Measurements from ENCODE around the gene PPL. TPM values are rescaled to one million over a fixed set of nuclear protein-coding genes. Genes with fewer than 3 reads are reported as not detected.
"Not testable (repeated sequence)": the region's sequence is repeated elsewhere in the genome, so short reads cannot be mapped to it uniquely, and the experiment has no call there.

PPL gene
- total and polyA plus RNA-seq, 11 donors, result 4.3 to 23.8 (median 7.8) TPM

- intact Hi-C loops (cut with DNase I), result loop anchor here in 1 of 10 donors (10.0 kb wide), 1 partner anchor 56 kb away; no protein-coding TSS in a partner anchor
- no peak for TF ChIP-seq POLR2A (IDR thresholded peaks at IDR 0.05)
- TF ChIP-seq CTCF (IDR thresholded peaks at IDR 0.05), result no peak
- Histone ChIP-seq H3K4me1 (peaks cover 0 to 6% (median 0%) of the 10 kb centered on the region in 12 donors), H3K27me3 (peaks cover 0 to 5% (median 0%) of the 10 kb centered on the region in 9 donors), H3K4me3 (no peak overlapping the region), H3K36me3 (no peaks in the 10 kb centered on the region), H3K9me3 (no peaks in the 10 kb centered on the region), H3K27ac (peak overlapping the region in 2 of 12 donors; percentile 20 to 42)
- DNase-seq (no peak), ATAC-seq (no peak)
- 53 to 61% (median 54%) methylated on average over 13 of the region's 13 CpGs for WGBS, 4 donors
These were observed 32.0 kb upstream of the PPL start for GRCh38 chr16:4968879-4969483.

- H3K9me3 ChIP-seq, ATAC-seq, H3K27me3 ChIP-seq, DNase-seq, H3K36me3 ChIP-seq, H3K4me1 ChIP-seq, H3K4me3 ChIP-seq, H3K27ac ChIP-seq: not testable (repeated sequence)
- intact Hi-C loops (cut with DNase I), result loop anchor here in 1 of 10 donors (10.0 kb wide), 1 partner anchor 57 kb away; no protein-coding TSS in a partner anchor
- 92 to 95% (median 93%) methylated on average over 11 to 12 of the region's 12 CpGs for WGBS, 4 donors
These were observed 31.3 kb upstream of the PPL start for GRCh38 chr16:4968278-4968677.

GRCh38 chr16:4966736-4967453, 29.9 kb upstream of the PPL start:
- H3K36me3 ChIP-seq, result no peaks in the 10 kb centered on the region
- no peaks in the 10 kb centered on the region for H3K9me3 ChIP-seq
- TF ChIP-seq POLR2A (IDR thresholded peaks at IDR 0.05) (no peak), CTCF (IDR thresholded peaks at IDR 0.05) (no peak)
- ATAC-seq, result peak in 1 of 4 donors; percentile 24
- H3K4me1 ChIP-seq, result peaks cover 0 to 6% (median 0%) of the 10 kb centered on the region in 12 donors
- peaks cover 0 to 5% (median 0%) of the 10 kb centered on the region in 9 donors for H3K27me3 ChIP-seq
- no peak overlapping the region for H3K4me3 ChIP-seq
- no peak for DNase-seq
- no peak overlapping the region for H3K27ac ChIP-seq
- intact Hi-C loops (cut with DNase I), result loop anchor here in 1 of 10 donors (10.0 kb wide), 1 partner anchor 58 kb away; no protein-coding TSS in a partner anchor
- 73 to 82% (median 77%) methylated on average over 7 to 10 of the region's 10 CpGs for WGBS, 4 donors

- H3K27ac ChIP-seq, H3K4me3 ChIP-seq, H3K36me3 ChIP-seq, DNase-seq, H3K27me3 ChIP-seq, H3K4me1 ChIP-seq, H3K9me3 ChIP-seq, ATAC-seq: not testable (repeated sequence)
- 76 to 85% (median 80%) methylated on average over 7 of the region's 7 CpGs for WGBS, 4 donors
- intact Hi-C loops (cut with DNase I), result loop anchor here in 1 of 10 donors (10.0 kb wide), 1 partner anchor 61 kb away; no protein-coding TSS in a partner anchor
These were observed 26.6 kb upstream of the PPL start for GRCh38 chr16:4963527-4963926.

GRCh38 chr16:4962716-4963115, 25.8 kb upstream of the PPL start:
- no peak for DNase-seq
- Histone ChIP-seq H3K27me3 (peaks cover 0 to 9% (median 0%) of the 10 kb centered on the region in 9 donors), H3K9me3 (no peaks in the 10 kb centered on the region), H3K4me3 (no peak overlapping the region), H3K27ac (no peak overlapping the region), H3K4me1 (peaks cover 0 to 12% (median 7%) of the 10 kb centered on the region in 12 donors), H3K36me3 (no peaks in the 10 kb centered on the region)
- no peak for ATAC-seq
- 50 to 70% (median 62%) methylated on average over 7 of the region's 7 CpGs for WGBS, 4 donors
- intact Hi-C loops (cut with DNase I), result loop anchor here in 1 of 10 donors (10.0 kb wide), 1 partner anchor 62 kb away; no protein-coding TSS in a partner anchor
- TF ChIP-seq CTCF (IDR thresholded peaks at IDR 0.05) (no peak), POLR2A (IDR thresholded peaks at IDR 0.05) (no peak)

Data from heart left ventricle (tissue), 16 donors.